Cardiac muscle cell (in vitro differentiated cells and primary cell): ENCODE data around the gene LPCAT2. TPM values are rescaled to one million over a fixed set of nuclear protein-coding genes. Genes with fewer than 3 reads are reported as not detected.
A peak's percentile ranks its signal among the peaks of the same experiment; 100 is the strongest.

Source experiments
- DNase-seq, 2 donors: peaks; one replicate each; pipeline versions ENCODE4 v3.0.0 to v3.0.0-alpha.2; 2010 to 2017; ENCODE audit warnings: low read depth in 1 of 2, low spot score in 1 of 2
- H3K27ac ChIP-seq: fragments of 200-600 bp; sonication (generic); 2 replicates; pipeline ENCODE4 v1.5.1; 2016
- H3K27me3 ChIP-seq: fragments of 200-600 bp; sonication (generic); 2 replicates; pipeline ENCODE4 v1.6.0; 2016; ENCODE audit warnings: control low read depth
- H3K36me3 ChIP-seq: fragments of 200-600 bp; sonication (generic); 2 replicates; pipeline ENCODE4 v1.5.1; 2016; ENCODE audit warnings: control low read depth
- H3K4me1 ChIP-seq: fragments of 200-600 bp; sonication (generic); 2 replicates; pipeline ENCODE4 v1.8.1; 2017; ENCODE audit warnings: low read depth, mild to moderate bottlenecking, mixed run types
- H3K4me3 ChIP-seq: fragments of 200-600 bp; sonication (generic); 2 replicates; pipeline ENCODE4 v1.5.1; 2016; ENCODE audit warnings: mild to moderate bottlenecking
- H3K9me3 ChIP-seq: fragments of 200-600 bp; sonication (generic); 2 replicates; pipeline ENCODE4 v1.5.1; 2017; ENCODE audit warnings: low read depth, mild to moderate bottlenecking, control low read depth
- polyA plus RNA-seq: library from polyadenylated mRNA; unstranded; fragments of >200 nt; fragmentation: Nextera tagmentation; extraction: Ambion mirVana; gene quantifications from 2 replicates; pipeline ENCODE4 v1.2.1, GENCODE V29; 2016
- total RNA-seq: library from RNA; depleted of rRNA; stranded (reverse); fragments of >200 nt; gene quantifications from 2 replicates; pipeline ENCODE4 v1.2.3, GENCODE V29; 2016
- TF ChIP-seq, protein P1 (sequence below): IDR thresholded peaks from 2 replicates; pipeline ENCODE4 v1.5.1; 2012; ENCODE audit warnings: low read depth, mild to moderate bottlenecking, low read length

LPCAT2 gene
- total and polyA plus RNA-seq, 2 experiments from 2014 or later = 4.0 to 6.2 TPM

DNA sequence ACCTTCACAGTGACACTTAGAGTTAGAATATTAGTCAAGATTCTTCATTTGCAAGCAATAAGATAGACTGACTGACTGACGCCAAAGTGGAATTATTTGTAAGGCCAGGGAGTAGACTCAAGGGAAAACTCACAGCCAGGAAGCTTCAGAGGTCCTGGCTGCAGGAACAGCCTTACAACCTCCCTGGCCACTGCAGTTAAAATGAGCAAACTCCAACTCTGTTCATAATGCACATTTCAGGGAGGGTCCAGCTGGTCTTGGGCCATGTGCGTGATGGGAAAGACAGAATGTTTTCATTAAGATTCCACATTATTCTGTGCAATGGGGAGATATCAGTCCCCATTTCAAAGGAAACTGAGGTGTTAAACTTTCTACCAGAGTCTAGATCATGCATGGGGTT is 67.5 kb downstream of the LPCAT2 start:
- no peak for DNase-seq
- no peaks in the 10 kb centered on the region for H3K36me3 ChIP-seq
- H3K9me3 ChIP-seq = no peaks in the 10 kb centered on the region
- TF ChIP-seq, protein P1, sequence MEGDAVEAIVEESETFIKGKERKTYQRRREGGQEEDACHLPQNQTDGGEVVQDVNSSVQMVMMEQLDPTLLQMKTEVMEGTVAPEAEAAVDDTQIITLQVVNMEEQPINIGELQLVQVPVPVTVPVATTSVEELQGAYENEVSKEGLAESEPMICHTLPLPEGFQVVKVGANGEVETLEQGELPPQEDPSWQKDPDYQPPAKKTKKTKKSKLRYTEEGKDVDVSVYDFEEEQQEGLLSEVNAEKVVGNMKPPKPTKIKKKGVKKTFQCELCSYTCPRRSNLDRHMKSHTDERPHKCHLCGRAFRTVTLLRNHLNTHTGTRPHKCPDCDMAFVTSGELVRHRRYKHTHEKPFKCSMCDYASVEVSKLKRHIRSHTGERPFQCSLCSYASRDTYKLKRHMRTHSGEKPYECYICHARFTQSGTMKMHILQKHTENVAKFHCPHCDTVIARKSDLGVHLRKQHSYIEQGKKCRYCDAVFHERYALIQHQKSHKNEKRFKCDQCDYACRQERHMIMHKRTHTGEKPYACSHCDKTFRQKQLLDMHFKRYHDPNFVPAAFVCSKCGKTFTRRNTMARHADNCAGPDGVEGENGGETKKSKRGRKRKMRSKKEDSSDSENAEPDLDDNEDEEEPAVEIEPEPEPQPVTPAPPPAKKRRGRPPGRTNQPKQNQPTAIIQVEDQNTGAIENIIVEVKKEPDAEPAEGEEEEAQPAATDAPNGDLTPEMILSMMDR = no peak
- no peak overlapping the region for H3K4me3 ChIP-seq
- H3K27ac ChIP-seq = no peak overlapping the region
- no peaks in the 10 kb centered on the region for H3K4me1 ChIP-seq
- H3K27me3 ChIP-seq = no peaks in the 10 kb centered on the region

DNA sequence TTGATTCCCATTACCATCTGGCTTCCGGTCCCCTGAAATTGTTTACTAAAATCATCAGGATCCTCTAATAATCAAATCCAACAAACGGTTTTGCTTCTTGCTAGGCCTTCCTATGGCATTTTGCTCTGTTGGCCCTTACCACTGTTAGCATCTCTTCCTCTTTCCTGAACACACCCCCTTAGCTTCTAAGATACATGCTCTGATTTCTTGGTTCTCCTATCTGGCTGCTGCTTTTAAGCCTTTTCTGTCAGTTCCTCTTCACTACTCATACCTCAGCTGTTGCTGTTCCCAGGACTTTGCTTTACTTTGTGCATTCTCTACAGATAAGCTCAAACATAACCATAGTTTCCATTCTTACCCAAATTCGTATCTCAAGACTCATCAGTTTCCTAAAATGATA is 69.0 kb downstream of the LPCAT2 start:
- Histone ChIP-seq H3K4me1 (no peaks in the 10 kb centered on the region), H3K27me3 (no peaks in the 10 kb centered on the region), H3K9me3 (no peaks in the 10 kb centered on the region), H3K4me3 (no peak overlapping the region), H3K36me3 (no peaks in the 10 kb centered on the region), H3K27ac (no peak overlapping the region)
- TF ChIP-seq, protein P1 = no peak
- no peak for DNase-seq

DNA sequence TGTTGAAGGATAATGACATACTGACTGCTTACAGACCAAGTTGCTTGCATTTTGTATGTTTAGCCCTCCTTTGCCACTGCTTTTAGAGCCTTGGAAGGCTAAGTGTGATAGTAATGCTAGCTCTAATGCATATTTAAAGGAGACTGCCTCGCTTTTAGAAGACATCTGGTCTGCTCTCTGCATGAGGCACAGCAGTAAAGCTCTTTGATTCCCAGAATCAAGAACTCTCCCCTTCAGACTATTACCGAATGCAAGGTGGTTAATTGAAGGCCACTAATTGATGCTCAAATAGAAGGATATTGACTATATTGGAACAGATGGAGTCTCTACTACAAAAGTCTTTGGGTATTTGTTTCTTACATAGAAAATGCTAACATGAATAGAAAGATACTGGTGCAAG is 76.8 kb downstream of the LPCAT2 start:
- Histone ChIP-seq H3K27me3 (no peaks in the 10 kb centered on the region), H3K9me3 (no peaks in the 10 kb centered on the region), H3K27ac (no peak overlapping the region), H3K4me1 (no peaks in the 10 kb centered on the region), H3K36me3 (no peaks in the 10 kb centered on the region), H3K4me3 (no peak overlapping the region)
- TF ChIP-seq, protein P1 = no peak
- no peak for DNase-seq

DNA sequence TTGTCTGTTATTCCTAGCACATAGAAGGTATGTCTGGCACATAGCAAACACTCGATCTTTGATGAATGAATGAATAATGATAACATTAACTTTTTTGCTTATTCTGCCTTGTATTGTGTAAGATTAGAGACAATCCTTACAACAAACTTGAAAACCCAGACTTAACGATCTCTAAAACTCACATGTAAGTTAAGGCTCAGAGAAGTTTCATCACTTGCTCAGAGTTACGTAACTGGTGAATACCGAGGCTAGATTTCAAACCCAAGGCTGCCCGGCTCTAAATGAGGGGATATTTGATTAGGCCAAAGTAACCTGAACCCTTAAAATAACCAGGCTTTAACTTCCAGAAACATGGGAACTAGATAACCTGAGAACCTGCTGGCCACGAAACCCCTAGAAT is 79.9 kb downstream of the LPCAT2 start:
- Histone ChIP-seq H3K27me3 (no peaks in the 10 kb centered on the region), H3K27ac (no peak overlapping the region), H3K4me3 (no peak overlapping the region), H3K36me3 (no peaks in the 10 kb centered on the region), H3K9me3 (no peaks in the 10 kb centered on the region), H3K4me1 (no peaks in the 10 kb centered on the region)
- DNase-seq = peak in 1 of 2 donors; percentile 13
- TF ChIP-seq, protein P1 = no peak

DNA sequence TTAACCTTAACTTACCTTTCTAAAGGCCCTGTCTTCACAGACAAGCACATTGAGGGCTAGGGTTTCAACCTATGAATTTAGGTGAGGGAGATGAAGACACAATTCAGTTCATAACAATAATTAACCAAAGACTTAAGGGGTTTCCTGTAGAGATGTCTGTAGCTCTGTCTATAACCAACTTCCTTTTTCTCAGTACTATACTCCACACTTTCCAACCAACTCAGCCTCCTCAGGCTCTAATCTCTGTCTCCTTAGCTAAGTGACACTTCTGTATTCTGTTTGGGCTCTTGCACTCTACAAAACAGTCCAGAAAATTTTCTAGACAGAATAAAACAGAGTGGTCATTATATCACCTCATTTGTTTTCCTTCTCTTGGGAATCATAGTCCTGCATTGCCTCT is 83.4 kb downstream of the LPCAT2 start:
- Histone ChIP-seq H3K27me3 (no peaks in the 10 kb centered on the region), H3K36me3 (no peaks in the 10 kb centered on the region), H3K27ac (no peak overlapping the region), H3K9me3 (no peaks in the 10 kb centered on the region), H3K4me3 (no peak overlapping the region), H3K4me1 (peaks cover 7% of the 10 kb centered on the region)
- no peak for DNase-seq
- TF ChIP-seq, protein P1 = no peak

DNA sequence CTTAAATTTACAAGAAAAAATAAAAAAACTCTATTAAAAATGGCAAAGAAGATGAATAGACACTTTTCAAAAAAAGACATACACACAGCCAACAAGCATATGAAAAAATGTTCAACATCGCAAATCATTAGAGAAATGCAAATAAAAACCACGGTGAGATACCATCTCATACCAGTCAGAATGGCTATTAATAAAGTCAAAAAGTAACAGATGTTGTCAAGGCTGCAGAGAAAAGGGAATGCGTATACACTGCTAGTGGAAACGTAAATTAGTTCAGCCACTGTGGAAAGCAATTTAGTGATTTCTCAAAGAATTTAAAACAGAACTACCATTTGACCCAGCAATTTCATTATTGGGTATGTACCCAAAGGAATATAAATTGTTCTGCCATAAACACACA is 89.1 kb downstream of the LPCAT2 start:
- Histone ChIP-seq H3K27me3 (no peaks in the 10 kb centered on the region), H3K36me3 (no peaks in the 10 kb centered on the region), H3K27ac (no peak overlapping the region), H3K4me1 (peaks cover 9% of the 10 kb centered on the region), H3K9me3 (no peaks in the 10 kb centered on the region), H3K4me3 (no peak overlapping the region)
- DNase-seq = no peak
- TF ChIP-seq, protein P1 = no peak
